Panc1 (cell line): ENCODE results near the gene CD38.

ENCODE experiments used
- POLR2AphosphoS5 ChIP-seq: IDR thresholded peaks from 2 replicates; pipeline ENCODE4 v1.6.1; 2012; ENCODE audit warnings: mild to moderate bottlenecking, low read depth, low read length, moderate library complexity
- SIN3A ChIP-seq: IDR thresholded peaks from 2 replicates; pipeline ENCODE4 v1.6.1; 2012; ENCODE audit warnings: low read depth, mild to moderate bottlenecking, low read length, moderate library complexity, borderline replicate concordance; ENCODE audit not compliant: insufficient read depth
- TF ChIP-seq, protein P1 (sequence below): fragments of 450-650 bp; IDR thresholded peaks from 2 replicates; pipeline ENCODE4 v1.5.1; 2017; ENCODE audit warnings: mild to moderate bottlenecking
- TF ChIP-seq, protein P2 (sequence below), 2 experiments: IDR thresholded peaks; 2 replicates each; pipeline ENCODE4 v1.6.1; 2011 to 2012; ENCODE audit warnings: low read depth in 2 of 2, control low read depth in 1 of 2, low read length in 1 of 2, mild to moderate bottlenecking in 1 of 2, moderate library complexity in 1 of 2; ENCODE audit not compliant: insufficient read depth in 1 of 2

DNA sequence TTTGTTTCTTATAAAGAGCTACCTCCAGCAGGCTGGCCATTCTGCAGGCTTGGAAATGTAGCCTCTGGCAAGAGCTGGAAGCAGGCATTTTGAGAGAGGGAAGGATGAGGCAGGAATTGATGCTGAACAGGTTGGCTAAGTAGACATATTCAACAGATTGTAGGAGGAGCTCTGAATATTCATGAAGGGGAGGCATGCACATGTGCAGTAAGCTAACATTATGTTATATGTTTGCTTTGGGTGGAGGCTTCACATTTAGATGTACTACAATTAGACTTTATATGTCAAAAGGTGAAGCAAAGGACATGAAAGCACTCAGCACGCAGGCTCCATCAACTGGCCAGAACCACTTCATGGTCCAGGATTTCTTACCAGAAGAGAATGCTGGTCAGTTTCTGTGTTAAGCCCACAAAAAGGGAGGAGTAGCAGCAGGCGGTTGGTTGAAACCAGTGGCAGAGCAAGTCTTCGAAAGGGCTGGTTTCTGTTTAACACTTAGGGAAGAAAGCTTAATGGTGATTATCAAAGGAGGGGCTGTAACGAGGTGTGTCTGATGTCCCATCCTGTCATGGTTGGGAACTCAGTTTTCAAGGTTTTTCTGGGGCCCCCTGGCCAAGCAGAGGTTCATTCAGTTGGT lies 105.6 kb downstream of the CD38 start:
- TF ChIP-seq, protein P1, sequence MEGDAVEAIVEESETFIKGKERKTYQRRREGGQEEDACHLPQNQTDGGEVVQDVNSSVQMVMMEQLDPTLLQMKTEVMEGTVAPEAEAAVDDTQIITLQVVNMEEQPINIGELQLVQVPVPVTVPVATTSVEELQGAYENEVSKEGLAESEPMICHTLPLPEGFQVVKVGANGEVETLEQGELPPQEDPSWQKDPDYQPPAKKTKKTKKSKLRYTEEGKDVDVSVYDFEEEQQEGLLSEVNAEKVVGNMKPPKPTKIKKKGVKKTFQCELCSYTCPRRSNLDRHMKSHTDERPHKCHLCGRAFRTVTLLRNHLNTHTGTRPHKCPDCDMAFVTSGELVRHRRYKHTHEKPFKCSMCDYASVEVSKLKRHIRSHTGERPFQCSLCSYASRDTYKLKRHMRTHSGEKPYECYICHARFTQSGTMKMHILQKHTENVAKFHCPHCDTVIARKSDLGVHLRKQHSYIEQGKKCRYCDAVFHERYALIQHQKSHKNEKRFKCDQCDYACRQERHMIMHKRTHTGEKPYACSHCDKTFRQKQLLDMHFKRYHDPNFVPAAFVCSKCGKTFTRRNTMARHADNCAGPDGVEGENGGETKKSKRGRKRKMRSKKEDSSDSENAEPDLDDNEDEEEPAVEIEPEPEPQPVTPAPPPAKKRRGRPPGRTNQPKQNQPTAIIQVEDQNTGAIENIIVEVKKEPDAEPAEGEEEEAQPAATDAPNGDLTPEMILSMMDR, result no peak
- TF ChIP-seq, protein P2, sequence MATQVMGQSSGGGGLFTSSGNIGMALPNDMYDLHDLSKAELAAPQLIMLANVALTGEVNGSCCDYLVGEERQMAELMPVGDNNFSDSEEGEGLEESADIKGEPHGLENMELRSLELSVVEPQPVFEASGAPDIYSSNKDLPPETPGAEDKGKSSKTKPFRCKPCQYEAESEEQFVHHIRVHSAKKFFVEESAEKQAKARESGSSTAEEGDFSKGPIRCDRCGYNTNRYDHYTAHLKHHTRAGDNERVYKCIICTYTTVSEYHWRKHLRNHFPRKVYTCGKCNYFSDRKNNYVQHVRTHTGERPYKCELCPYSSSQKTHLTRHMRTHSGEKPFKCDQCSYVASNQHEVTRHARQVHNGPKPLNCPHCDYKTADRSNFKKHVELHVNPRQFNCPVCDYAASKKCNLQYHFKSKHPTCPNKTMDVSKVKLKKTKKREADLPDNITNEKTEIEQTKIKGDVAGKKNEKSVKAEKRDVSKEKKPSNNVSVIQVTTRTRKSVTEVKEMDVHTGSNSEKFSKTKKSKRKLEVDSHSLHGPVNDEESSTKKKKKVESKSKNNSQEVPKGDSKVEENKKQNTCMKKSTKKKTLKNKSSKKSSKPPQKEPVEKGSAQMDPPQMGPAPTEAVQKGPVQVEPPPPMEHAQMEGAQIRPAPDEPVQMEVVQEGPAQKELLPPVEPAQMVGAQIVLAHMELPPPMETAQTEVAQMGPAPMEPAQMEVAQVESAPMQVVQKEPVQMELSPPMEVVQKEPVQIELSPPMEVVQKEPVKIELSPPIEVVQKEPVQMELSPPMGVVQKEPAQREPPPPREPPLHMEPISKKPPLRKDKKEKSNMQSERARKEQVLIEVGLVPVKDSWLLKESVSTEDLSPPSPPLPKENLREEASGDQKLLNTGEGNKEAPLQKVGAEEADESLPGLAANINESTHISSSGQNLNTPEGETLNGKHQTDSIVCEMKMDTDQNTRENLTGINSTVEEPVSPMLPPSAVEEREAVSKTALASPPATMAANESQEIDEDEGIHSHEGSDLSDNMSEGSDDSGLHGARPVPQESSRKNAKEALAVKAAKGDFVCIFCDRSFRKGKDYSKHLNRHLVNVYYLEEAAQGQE (IDR thresholded peaks at IDR 0.05; ENCODE audit: insufficient read depth in 1 of 2, low read depth in 2 of 2, low read length in 1 of 2), result no peak
- TF ChIP-seq POLR2AphosphoS5 (no peak), SIN3A (no peak)
